A549 treated with ZK216348 at 1 μM for 4 hours (cell line): ENCODE data around the gene DTD2. TPM values are rescaled to one million over a fixed set of nuclear protein-coding genes. Genes with fewer than 3 reads are reported as not detected.

Experiments
- total RNA-seq: library from RNA; stranded (reverse); fragments of 200-300 nt; extraction: Qiagen RNA extraction; gene quantifications from 5 replicates; pipeline ENCODE4 v1.2.3, GENCODE V29; 2022; ENCODE audit warnings: low read depth

DTD2 gene
- total RNA-seq = 13.1 to 23.9 TPM (median 16.1 TPM) in 5 replicates

GRCh38 chr14:31456841-31457664, at the start of gene DTD2:
Gene DTD2 (minus strand): TSS chr14:31457506. CDS start chr14:31457393, 113 bp downstream.

GRCh38 chr14:31487886-31488285, 30.6 kb upstream of the DTD2 start, which contains the start of gene GPR33:
Gene GPR33 (minus strand): TSS chr14:31488039. CDS start chr14:31483965, 4,074 bp downstream.

GRCh38 chr14:31420319-31421111, 36.8 kb downstream of the DTD2 start, which contains the start of gene HEATR5A:
Gene HEATR5A (minus strand): TSS chr14:31420550. CDS start chr14:31402975, 17,575 bp downstream.

Other genes with a start within 250 kb of the DTD2 start
- 61.4 to 80.1 TPM (median 69.2 TPM) in 5 replicates for gene HECTD1, start 249.7 kb downstream of the DTD2 start, total RNA-seq
- gene HEATR5A, start 37.0 kb downstream of the DTD2 start, total RNA-seq = 13.8 to 24.4 TPM (median 19.5 TPM) in 5 replicates
- gene GPR33, start 30.5 kb upstream of the DTD2 start, total RNA-seq = not detected in 5 replicates
- 6.6 to 10.3 TPM (median 8.1 TPM) in 5 replicates for gene NUBPL, start 103.9 kb upstream of the DTD2 start, total RNA-seq